ENCODE results near the gene CCAR1.
"Not testable (repeated sequence)": the region's sequence is repeated elsewhere in the genome, so short reads cannot be mapped to it uniquely, and the experiment has no call there.

CCAR1 gene

GRCh38 chr10:68697106-68697505, 23.9 kb upstream of the CCAR1 start:
- H3F3A ChIP-seq (ENCODE audit: control insufficient read depth, insufficient read depth) = 0 out of 2 replicates have a peak, but pooled peaks cover 3% of the 10 kb centered on the region
- H3K4me3 ChIP-seq (ENCODE audit: low read length) = no peak overlapping the region
- H3K36me3 ChIP-seq (ENCODE audit: control insufficient read depth, low read length) = no peaks in the 10 kb centered on the region
- H3K27me3 ChIP-seq (ENCODE audit: control insufficient read depth, low read length) = peaks cover 2% of the 10 kb centered on the region; the same call in 1 of the 2 replicates
- H3K27ac ChIP-seq (ENCODE audit: low read depth, low read length) = no peak overlapping the region
- no peak overlapping the region for H3K4me2 ChIP-seq (ENCODE audit: low read length)
- H4K20me1 ChIP-seq (ENCODE audit: control insufficient read depth, insufficient read depth, low read depth, low read length) = no peaks in the 10 kb centered on the region
- no peak for TF ChIP-seq CTCF (IDR thresholded peaks at IDR 0.05; ENCODE audit: low read depth, low read length, poor library complexity, severe bottlenecking)
- TF ChIP-seq EZH2phosphoT487 (IDR thresholded peaks at IDR 0.05; ENCODE audit: borderline replicate concordance, low read length) = no peak
- no peaks in the 10 kb centered on the region for H3K79me2 ChIP-seq (ENCODE audit: control insufficient read depth, low read length)
- H3K4me1 ChIP-seq (ENCODE audit: control insufficient read depth, low read length) = no peaks in the 10 kb centered on the region
- H3K9me3 ChIP-seq (ENCODE audit: control insufficient read depth, insufficient read depth, low read length) = no peaks in the 10 kb centered on the region
- no peaks in the 10 kb centered on the region for H3K9me2 ChIP-seq (replicated peaks; ENCODE audit: control insufficient read depth, low read length)

- TF ChIP-seq EZH2phosphoT487 (IDR thresholded peaks at IDR 0.05; ENCODE audit: borderline replicate concordance, low read length) = no peak
- no peak for TF ChIP-seq CTCF (IDR thresholded peaks at IDR 0.05; ENCODE audit: low read depth, low read length, poor library complexity, severe bottlenecking)
- Histone ChIP-seq H3K4me2 (ENCODE audit: low read length) (no peak overlapping the region), H3K79me2 (ENCODE audit: control insufficient read depth, low read length) (no peaks in the 10 kb centered on the region), H3K27me3 (ENCODE audit: control insufficient read depth, low read length) (peaks cover 2% of the 10 kb centered on the region; the same call in 1 of the 2 replicates), H3K4me3 (ENCODE audit: low read length) (no peak overlapping the region), H3K9me2 (replicated peaks; ENCODE audit: control insufficient read depth, low read length) (no peaks in the 10 kb centered on the region), H3K36me3 (ENCODE audit: control insufficient read depth, low read length) (no peaks in the 10 kb centered on the region), H3K27ac (ENCODE audit: low read depth, low read length) (no peak overlapping the region), H3F3A (ENCODE audit: control insufficient read depth, insufficient read depth) (0 out of 2 replicates have a peak, but pooled peaks cover 3% of the 10 kb centered on the region), H3K9me3 (ENCODE audit: control insufficient read depth, insufficient read depth, low read length) (no peaks in the 10 kb centered on the region), H3K4me1 (ENCODE audit: control insufficient read depth, low read length) (no peaks in the 10 kb centered on the region), H4K20me1 (ENCODE audit: control insufficient read depth, insufficient read depth, low read depth, low read length) (no peaks in the 10 kb centered on the region)
These were observed 20.8 kb upstream of the CCAR1 start for GRCh38 chr10:68700197-68700596.

- H3K4me1 ChIP-seq (ENCODE audit: control insufficient read depth, low read length) = no peaks in the 10 kb centered on the region
- TF ChIP-seq CTCF (IDR thresholded peaks at IDR 0.05; ENCODE audit: low read depth, low read length, poor library complexity, severe bottlenecking) (no peak), EZH2phosphoT487 (IDR thresholded peaks at IDR 0.05; ENCODE audit: borderline replicate concordance, low read length) (no peak)
- H3K4me2 ChIP-seq (ENCODE audit: low read length) = no peak overlapping the region
- no peaks in the 10 kb centered on the region for H3K9me2 ChIP-seq (replicated peaks; ENCODE audit: control insufficient read depth, low read length)
- 0 out of 2 replicates have a peak, but pooled peaks cover 3% of the 10 kb centered on the region for H3F3A ChIP-seq (ENCODE audit: control insufficient read depth, insufficient read depth)
- no peaks in the 10 kb centered on the region for H4K20me1 ChIP-seq (ENCODE audit: control insufficient read depth, insufficient read depth, low read depth, low read length)
- H3K27ac ChIP-seq (ENCODE audit: low read depth, low read length) = no peak overlapping the region
- H3K79me2 ChIP-seq (ENCODE audit: control insufficient read depth, low read length) = no peaks in the 10 kb centered on the region
- no peaks in the 10 kb centered on the region for H3K27me3 ChIP-seq (ENCODE audit: control insufficient read depth, low read length)
- H3K36me3 ChIP-seq (ENCODE audit: control insufficient read depth, low read length) = no peaks in the 10 kb centered on the region
- no peaks in the 10 kb centered on the region for H3K9me3 ChIP-seq (ENCODE audit: control insufficient read depth, insufficient read depth, low read length)
- no peak overlapping the region for H3K4me3 ChIP-seq (ENCODE audit: low read length)
These were observed 15.5 kb upstream of the CCAR1 start for GRCh38 chr10:68705548-68705947.

- not testable (repeated sequence) for H3K27ac ChIP-seq (ENCODE audit: low read depth, low read length); H3F3A ChIP-seq (ENCODE audit: control insufficient read depth, insufficient read depth); H3K4me1 ChIP-seq (ENCODE audit: control insufficient read depth, low read length); H3K4me3 ChIP-seq (ENCODE audit: low read length); H3K27me3 ChIP-seq (ENCODE audit: control insufficient read depth, low read length); H4K20me1 ChIP-seq (ENCODE audit: control insufficient read depth, insufficient read depth, low read depth, low read length); H3K9me3 ChIP-seq (ENCODE audit: control insufficient read depth, insufficient read depth, low read length); H3K4me2 ChIP-seq (ENCODE audit: low read length); H3K79me2 ChIP-seq (ENCODE audit: control insufficient read depth, low read length); H3K36me3 ChIP-seq (ENCODE audit: control insufficient read depth, low read length); H3K9me2 ChIP-seq (replicated peaks; ENCODE audit: control insufficient read depth, low read length)
These were observed 12.1 kb upstream of the CCAR1 start for GRCh38 chr10:68708987-68709386.

- not testable (repeated sequence) for H3K4me3 ChIP-seq (ENCODE audit: low read length); H3K9me2 ChIP-seq (replicated peaks; ENCODE audit: control insufficient read depth, low read length); H3K27ac ChIP-seq (ENCODE audit: low read depth, low read length); H3K4me2 ChIP-seq (ENCODE audit: low read length); H3K79me2 ChIP-seq (ENCODE audit: control insufficient read depth, low read length); H3F3A ChIP-seq (ENCODE audit: control insufficient read depth, insufficient read depth); H3K27me3 ChIP-seq (ENCODE audit: control insufficient read depth, low read length); H3K4me1 ChIP-seq (ENCODE audit: control insufficient read depth, low read length); H4K20me1 ChIP-seq (ENCODE audit: control insufficient read depth, insufficient read depth, low read depth, low read length); H3K9me3 ChIP-seq (ENCODE audit: control insufficient read depth, insufficient read depth, low read length); H3K36me3 ChIP-seq (ENCODE audit: control insufficient read depth, low read length)
These were observed 8.0 kb upstream of the CCAR1 start for GRCh38 chr10:68713065-68713464.
